ENCODE results near the gene PLEKHA1. TPM values are rescaled to one million over a fixed set of nuclear protein-coding genes. Genes with fewer than 3 reads are reported as not detected.

Gene PLEKHA1
- total RNA-seq (58.0 and 58.8 TPM in 2 replicates), polyA plus RNA-seq (19.3 and 21.6 TPM in 2 replicates), polyA minus RNA-seq (31.6 and 50.0 TPM in 2 replicates), Bru-seq, nascent RNA (percentile 91 among the genes with signal in this experiment), BruChase-seq, experiment 1, labeled RNA remaining after a 6-hour chase (percentile 92 among the genes with signal in this experiment), BruChase-seq, experiment 2, labeled RNA remaining after a 2-hour chase (percentile 97 among the genes with signal in this experiment)
- 20.1 and 23.8 TPM in 2 replicates for polyA plus RNA-seq (2011; cell fraction: cytosol; rRNA removed)
- polyA plus RNA-seq (2011; cell fraction: nucleus; rRNA removed) = 53.3 and 72.4 TPM in 2 replicates
- 35.8 and 39.7 TPM in 2 replicates for polyA plus RNA-seq (2012)
- polyA minus RNA-seq (2011; cell fraction: cytosol; rRNA and poly(A)+ RNA removed) = 15.5 TPM
- 40.9 and 53.0 TPM in 2 replicates for polyA minus RNA-seq (2011; cell fraction: nucleus; rRNA and poly(A)+ RNA removed)
- long read RNA-seq, full-length matches to known transcripts = 3 of 113 reads
- long read RNA-seq, partial matches to known transcripts = 8 of 113 reads
- long read RNA-seq, other reads (novel, unspliced or antisense) = 102 of 113 reads

- H2AFZ ChIP-seq (ENCODE audit: low read depth, low read length) = peak within 1 kb of the TSS; percentile 93
- ChIA-PET POLR2A (interaction anchor here (0.9 to 2.2 kb wide), 3 partner anchors 30 to 66 kb away, joined by 5 to 9 read pairs (median 7); no protein-coding TSS in a partner anchor), CTCF (interaction anchor here (1.0 to 3.8 kb wide), 17 partner anchors 10 to 233 kb away, joined by 3 to 27 read pairs (median 5); no protein-coding TSS in a partner anchor)
- peaks cover 0 to 2% of the 10 kb centered on the region in 2 experiments for H3K36me3 ChIP-seq (ENCODE audit: control insufficient read depth in 2 of 2, extremely low read depth in 1 of 2, insufficient read depth in 2 of 2, low read length in 2 of 2)
- H3K4me2 ChIP-seq (ENCODE audit: insufficient read depth, low read length) = peak within 1 kb of the TSS; percentile 99
- H3K9ac ChIP-seq (replicated peaks; ENCODE audit: extremely low read depth, insufficient read depth, low read length) = peak within 1 kb of the TSS; percentile 93
- dilution Hi-C loops (cut with MboI; ENCODE audit: extremely low pct_ligation_motif_present, low sequenced_read_pairs) = no loop called here
- no peaks in the 10 kb centered on the region for H3K9me1 ChIP-seq (replicated peaks; ENCODE audit: control insufficient read depth, extremely low read depth, insufficient read depth, low read length)
- peaks cover 15% of the 10 kb centered on the region for H3K4me1 ChIP-seq (ENCODE audit: control insufficient read depth, extremely low read depth, insufficient read depth, low read length)
- no TSS peak for BruUV-seq (replicated peaks)
- peak; percentile 96 for DNase-seq (ENCODE audit: low read depth, low spot score)
- peak; percentile 91 for FAIRE-seq
- peaks cover under 1% of the 10 kb centered on the region for H4K20me1 ChIP-seq (replicated peaks; ENCODE audit: control insufficient read depth, extremely low read depth, insufficient read depth, low read length)
- peaks cover 39% of the 10 kb centered on the region for H3K79me2 ChIP-seq (ENCODE audit: control insufficient read depth, insufficient read depth, low read length)
- TF ChIP-seq GATA2 (IDR thresholded peaks at IDR 0.05; ENCODE audit: insufficient read depth, insufficient read length, low read depth, low read length) (no peak), FOS (IDR thresholded peaks at IDR 0.05; ENCODE audit: borderline replicate concordance, insufficient read depth, low read length) (no peak), CTCF (IDR thresholded peaks at IDR 0.05; ENCODE audit: extremely low read depth in 1 of 2, insufficient read depth in 1 of 2, low read depth in 1 of 2, low read length in 2 of 2) (no peak), POLR2AphosphoS5 (IDR thresholded peaks at IDR 0.05; ENCODE audit: insufficient read depth, low read depth, low read length) (peak; percentile 83), MYC (IDR thresholded peaks at IDR 0.05; ENCODE audit: low read depth, low read length) (no peak), JUN (IDR thresholded peaks at IDR 0.05; ENCODE audit: borderline replicate concordance, insufficient read depth, insufficient read length, low read depth) (no peak), MAX (IDR thresholded peaks at IDR 0.05; ENCODE audit: insufficient read depth, insufficient read length) (peak; percentile 40), POLR2A (IDR thresholded peaks at IDR 0.05; ENCODE audit: low read depth, low read length) (peak; percentile 56), EZH2 (IDR thresholded peaks at IDR 0.05; ENCODE audit: borderline replicate concordance, low read depth, low read length, severe bottlenecking) (no peak)
- peak within 1 kb of the TSS; percentile 84 for H3K27ac ChIP-seq (ENCODE audit: insufficient read depth, low read depth, low read length)
- peak within 1 kb of the TSS; percentile 85 to 93 (median 89) for H3K4me3 ChIP-seq (replicated peaks in 1 of 3; ENCODE audit: insufficient read depth in 1 of 3, low read depth in 1 of 3, low read length in 3 of 3)
- no peaks in the 10 kb centered on the region for H3K9me3 ChIP-seq (replicated peaks; ENCODE audit: control insufficient read depth, insufficient read depth, low read length)
- H3K27me3 ChIP-seq (ENCODE audit: control insufficient read depth in 2 of 2, insufficient read depth in 2 of 2, low read length in 2 of 2) = no peaks in the 10 kb centered on the region
- intact Hi-C loops (cut with micrococcal nuclease) = loop anchor here (1.0 to 10.0 kb wide), 6 partner anchors 64 to 490 kb away; no protein-coding TSS in a partner anchor
Observed at GRCh38 chr10:122374237-122374858, at the start of gene PLEKHA1. TSS of gene PLEKHA1 (plus strand) at chr10:122374708. CDS start at chr10:122393201, 18,493 bp downstream.
